ENCODE results near the gene GABRA4.

Gene GABRA4

DNA sequence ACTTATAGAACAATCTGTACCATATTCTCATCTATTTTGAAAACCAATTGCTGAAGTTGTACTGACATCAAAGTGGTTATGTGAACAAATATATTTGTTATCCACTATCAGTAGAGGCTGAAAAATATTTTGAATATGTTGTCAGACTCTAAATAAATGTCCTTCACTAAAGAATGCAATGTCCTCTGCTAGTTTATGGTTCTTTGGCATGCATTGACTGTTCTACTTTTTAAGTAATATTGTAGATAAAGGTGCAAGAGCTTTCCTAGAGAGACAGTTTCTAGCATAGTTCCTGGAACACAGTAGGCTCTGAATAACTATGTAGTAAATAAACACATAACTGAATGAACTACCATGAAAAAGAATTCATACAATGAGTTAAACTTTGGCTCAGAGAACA lies 66.2 kb downstream of the GABRA4 start:
- DNase-seq = no peak

GRCh38 chr4:46924789-46925529 lies 68.4 kb downstream of the GABRA4 start:
- DNase-seq = no peak

DNA sequence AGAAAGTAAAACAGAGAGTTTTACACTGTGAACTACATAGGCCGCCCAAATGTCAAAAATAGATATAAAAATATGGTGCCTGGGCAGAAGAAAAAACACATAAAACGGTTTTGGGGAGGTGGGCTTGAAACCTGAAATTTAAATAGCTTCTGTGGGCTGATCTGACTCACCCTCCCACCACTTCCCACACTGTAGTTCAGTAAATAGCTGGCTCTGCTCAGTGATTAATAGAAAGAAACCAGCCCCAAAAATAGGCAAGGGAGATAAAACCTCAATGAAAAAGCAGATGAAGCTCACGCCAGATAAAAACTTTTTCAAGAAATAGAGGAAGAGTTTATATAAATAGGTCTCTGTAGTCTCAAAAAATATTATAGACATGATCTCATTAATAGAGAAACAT lies 71.2 kb downstream of the GABRA4 start:
- no peak for DNase-seq

- DNase-seq = no peak
These were observed 84.3 kb downstream of the GABRA4 start, which contains the start of gene COX7B2 for GRCh38 chr4:46909078-46909477. Gene COX7B2 (minus strand): TSS chr4:46909245. CDS start chr4:46735192, 174,053 bp downstream.

- DNase-seq = no peak
These were observed 85.2 kb downstream of the GABRA4 start for GRCh38 chr4:46908148-46908547.

GRCh38 chr4:46900082-46900481 lies 93.3 kb downstream of the GABRA4 start:
- DNase-seq = no peak

GRCh38 chr4:46894826-46895225 lies 98.6 kb downstream of the GABRA4 start:
- no peak for DNase-seq

DNA sequence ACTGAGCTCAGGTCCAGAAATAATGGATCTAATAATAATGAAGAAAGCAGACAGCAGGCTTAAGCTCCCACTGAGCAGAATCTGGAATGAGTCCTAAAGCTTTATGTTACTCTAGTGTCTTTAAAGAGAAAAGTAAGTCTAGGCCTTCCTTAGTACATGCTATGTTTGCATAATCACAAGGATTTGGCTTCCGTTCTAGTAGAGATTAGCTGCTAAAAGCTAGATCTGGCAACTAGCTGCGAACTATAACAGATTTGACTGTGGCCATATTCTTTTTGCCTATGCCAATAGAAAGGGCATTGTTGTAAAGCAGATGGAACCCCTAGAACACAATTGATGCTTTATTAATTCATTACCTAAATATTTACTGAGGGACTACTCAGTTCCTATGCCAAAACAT lies 103.3 kb downstream of the GABRA4 start:
- DNase-seq = no peak

DNA sequence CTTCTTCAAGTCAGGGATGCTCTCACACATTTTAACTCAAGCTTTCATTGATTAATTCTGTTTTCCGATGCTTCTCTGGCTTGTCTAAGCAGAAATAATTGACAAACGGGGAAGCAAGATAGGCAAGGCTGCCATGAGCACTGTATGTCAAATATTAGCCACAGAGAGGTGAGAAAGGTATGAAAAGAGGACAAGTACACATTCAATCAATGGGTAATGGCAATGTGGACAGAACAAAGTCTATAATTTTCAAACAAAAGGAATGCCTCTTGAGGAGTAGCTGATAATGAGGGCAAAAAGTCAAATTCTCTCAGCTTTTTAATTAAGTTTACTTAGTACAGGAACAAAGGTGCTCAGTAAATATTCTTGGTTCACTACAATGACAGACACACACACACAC lies 104.0 kb downstream of the GABRA4 start:
- DNase-seq = no peak

DNA sequence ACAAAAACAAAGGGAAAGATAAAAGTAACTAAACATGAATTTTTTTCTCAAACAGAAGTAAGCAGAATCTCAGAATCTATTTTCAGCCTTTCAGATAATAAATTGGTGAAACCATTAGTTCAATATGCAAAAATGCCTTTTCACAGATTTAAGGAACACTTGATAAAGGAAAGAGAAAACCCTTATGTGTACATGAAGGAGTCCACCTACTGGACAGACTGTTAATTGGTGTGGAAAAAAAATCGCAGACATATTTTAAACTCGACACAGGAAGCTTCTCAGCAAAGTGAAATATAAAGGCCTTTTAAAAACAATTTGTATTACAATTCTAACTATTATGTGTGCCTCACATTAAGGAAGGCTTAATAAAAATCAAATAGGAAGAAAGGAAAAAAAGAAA lies 106.7 kb downstream of the GABRA4 start:
- DNase-seq = no peak

- DNase-seq = no peak
These were observed 114.7 kb downstream of the GABRA4 start for GRCh38 chr4:46878641-46879040.

- no peak for DNase-seq
These were observed 118.6 kb downstream of the GABRA4 start for GRCh38 chr4:46874811-46875210.

- DNase-seq = no peak
These were observed 123.0 kb downstream of the GABRA4 start for GRCh38 chr4:46870411-46870810.
